HG02884 (cell line): Measurements from ENCODE around the gene DRC7.

Experiments used
- ATAC-seq: cut with Tn5 transposase; IDR thresholded peaks from one replicate; pipeline ENCODE4 v1.9.1; 2021; ENCODE audit warnings: mild to moderate bottlenecking, moderate library complexity; ENCODE audit not compliant: unreplicated experiment

The DRC7 gene, protein sequence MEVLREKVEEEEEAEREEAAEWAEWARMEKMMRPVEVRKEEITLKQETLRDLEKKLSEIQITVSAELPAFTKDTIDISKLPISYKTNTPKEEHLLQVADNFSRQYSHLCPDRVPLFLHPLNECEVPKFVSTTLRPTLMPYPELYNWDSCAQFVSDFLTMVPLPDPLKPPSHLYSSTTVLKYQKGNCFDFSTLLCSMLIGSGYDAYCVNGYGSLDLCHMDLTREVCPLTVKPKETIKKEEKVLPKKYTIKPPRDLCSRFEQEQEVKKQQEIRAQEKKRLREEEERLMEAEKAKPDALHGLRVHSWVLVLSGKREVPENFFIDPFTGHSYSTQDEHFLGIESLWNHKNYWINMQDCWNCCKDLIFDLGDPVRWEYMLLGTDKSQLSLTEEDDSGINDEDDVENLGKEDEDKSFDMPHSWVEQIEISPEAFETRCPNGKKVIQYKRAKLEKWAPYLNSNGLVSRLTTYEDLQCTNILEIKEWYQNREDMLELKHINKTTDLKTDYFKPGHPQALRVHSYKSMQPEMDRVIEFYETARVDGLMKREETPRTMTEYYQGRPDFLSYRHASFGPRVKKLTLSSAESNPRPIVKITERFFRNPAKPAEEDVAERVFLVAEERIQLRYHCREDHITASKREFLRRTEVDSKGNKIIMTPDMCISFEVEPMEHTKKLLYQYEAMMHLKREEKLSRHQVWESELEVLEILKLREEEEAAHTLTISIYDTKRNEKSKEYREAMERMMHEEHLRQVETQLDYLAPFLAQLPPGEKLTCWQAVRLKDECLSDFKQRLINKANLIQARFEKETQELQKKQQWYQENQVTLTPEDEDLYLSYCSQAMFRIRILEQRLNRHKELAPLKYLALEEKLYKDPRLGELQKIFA

DNA sequence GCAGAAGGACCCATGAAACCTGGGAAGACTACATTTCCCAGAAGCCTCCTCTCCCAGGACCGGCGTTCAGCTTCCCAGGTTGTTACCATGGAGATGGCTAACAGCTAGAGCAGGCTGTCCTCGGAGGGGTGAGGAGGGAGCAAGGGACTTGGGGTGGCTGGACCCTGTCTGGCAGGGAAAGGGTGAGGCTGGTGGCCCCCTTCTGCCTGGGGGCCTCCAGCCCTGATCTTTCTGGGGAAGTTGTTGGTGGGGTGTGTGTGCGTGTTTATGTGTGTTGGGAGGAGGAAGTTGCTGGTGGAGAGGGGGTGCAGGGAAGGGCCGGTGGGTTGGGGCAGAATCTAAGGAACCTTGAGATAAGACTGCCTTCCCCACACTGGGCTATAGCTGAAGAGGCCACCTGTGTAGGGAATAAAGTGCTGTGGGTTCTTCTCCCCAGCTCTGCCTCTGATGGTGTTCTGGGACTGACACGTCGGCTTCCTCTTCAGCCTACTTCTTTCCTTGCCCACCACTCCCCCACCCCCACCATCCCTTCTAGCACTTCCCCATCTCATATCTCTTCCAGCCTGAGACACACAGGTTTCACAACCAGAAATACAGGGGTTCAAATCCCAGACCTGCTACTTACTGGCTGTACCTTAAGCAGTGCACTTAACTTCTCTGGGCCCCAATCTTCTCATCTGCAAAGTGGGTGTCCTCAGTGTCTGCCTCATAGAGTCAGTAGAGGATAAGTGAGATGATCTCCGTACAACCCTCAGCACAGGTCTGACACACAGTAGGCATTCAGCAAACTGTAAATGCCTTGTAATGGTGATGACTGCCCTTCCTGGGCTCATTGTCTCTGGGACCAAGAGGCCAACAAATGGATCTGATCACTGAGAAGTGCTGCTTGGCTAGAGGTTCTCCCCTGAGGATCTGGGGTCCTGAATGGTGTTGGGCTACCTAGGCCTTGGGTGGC, at the start of gene DRC7:
Gene DRC7, plus strand, starts transcription at position 82 of the 955 bp plus-strand sequence. CDS start 3,144 bp downstream, outside the sequence.
- ATAC-seq: no peak

DNA sequence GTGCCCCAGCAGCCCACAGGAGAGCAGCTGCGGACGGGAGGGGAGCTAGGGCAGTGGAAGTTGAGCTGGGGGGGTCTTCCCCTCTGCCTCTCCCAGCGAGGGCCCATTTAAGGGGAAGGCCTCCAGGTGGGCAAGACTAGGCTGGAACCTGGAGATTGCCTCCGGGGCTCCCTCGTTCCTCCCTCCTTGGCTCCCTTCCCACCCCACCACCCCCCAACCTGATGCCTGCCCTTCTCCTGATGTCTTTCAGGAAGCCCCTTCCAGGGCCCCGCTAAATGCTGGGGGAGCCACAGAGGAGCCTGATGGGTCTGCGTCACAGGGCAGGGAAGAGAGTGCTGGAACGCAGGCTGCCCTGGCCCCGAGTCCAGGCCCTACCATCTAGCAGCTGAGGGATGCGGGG, 49.4 kb upstream of the DRC7 start:
- no peak for ATAC-seq

DNA sequence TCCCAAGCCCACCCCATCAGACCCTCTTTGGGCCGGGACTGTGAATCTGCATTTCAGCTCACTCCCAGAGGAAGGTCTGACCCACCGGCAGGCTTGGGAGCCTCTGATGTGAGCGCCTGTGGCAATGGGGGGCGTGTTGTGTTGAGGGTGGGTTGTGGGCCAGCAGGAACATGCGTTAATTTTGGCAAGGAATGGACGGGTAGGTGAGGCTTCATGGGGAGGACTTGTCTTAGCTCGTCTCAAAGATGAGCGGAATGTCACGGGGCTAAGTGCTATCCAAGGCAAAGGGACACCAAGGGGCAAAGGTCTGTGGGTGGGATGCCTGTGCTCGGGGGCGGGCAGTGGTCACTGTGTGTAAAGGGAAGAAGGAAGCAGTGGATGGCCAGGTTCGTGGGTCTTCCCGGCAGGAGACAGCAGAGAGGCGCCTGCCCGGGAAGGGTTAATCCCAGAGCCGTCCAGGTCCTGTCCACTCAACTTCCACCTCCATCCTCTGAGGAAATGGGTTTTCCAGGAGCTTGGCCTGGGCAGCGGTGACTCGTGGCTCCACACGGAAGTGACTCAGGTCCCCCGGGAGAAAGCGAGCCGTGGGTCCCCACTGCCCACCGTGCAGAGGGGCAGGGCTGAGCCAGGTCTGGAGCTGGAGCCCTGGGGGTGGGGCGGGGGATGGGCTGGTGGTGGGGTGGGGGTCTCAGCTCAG, 48.8 kb upstream of the DRC7 start:
- no peak for ATAC-seq

DNA sequence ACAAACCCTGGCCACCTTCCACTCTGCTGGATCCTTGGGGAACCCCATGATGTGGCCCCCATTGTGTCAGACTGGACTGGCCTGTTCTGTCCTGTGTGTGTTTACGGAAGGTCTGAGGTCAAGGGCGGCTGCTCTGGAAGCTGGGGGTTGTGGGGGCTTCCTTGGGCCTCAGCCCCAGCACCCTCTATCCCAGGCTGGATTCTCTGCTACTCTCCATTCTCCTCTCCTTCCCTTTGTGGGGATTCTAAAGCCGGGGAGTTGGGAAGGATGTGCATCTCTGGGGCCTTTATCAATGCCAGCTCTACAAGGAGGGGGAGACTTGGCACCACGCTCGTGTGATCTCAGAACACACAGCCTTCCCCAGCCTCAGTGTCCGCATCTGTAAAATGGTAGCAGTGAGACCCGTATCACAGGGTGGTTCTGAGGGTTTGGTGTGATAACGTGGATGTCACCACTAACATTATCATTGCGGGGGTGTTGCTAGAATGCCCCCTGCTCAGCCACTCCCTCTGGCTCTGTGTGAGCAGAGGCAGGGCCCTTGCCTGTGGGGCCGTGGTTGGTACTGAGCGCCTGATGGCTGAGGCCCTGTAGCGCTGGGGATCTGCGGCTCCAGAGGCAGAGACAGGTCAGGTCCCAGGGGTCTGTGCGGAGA, 48.1 kb upstream of the DRC7 start:
- ATAC-seq: no peak

DNA sequence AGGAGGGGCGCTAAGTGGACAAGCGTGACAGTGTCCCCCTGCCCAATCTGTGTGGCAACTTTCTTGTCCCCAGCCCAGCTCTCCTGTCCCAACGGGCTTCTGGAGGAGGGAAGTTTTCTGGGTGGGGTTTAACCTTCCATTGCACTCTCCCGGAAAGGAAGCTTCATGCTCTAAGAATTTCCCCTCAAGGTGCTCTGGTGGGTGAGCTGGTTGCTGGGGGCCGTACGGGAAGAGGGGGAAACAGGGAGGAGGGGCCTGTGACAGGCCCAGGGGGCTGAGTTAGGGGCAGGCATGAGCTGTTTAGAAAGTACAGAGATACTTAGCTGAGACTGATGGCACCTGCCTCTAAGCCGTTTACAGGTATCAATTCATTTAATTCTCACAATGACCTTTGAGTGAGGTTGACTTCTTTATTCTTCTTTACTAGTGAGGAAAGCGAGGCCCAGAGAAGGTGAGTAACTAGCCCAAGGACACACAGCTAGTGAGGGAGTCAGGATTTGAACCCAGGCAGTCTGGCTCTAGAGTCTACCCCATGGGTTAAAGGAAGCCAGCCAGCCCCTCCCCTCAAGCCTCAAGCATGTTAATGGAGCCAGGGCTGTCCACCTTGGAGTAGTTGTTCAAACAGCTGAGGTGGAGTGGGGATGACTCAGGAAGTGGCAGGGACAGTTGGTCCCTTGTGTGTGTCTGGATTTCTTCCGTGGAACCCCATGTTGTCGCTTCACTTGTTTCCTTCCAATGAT, 47.3 kb upstream of the DRC7 start:
- no peak for ATAC-seq

DNA sequence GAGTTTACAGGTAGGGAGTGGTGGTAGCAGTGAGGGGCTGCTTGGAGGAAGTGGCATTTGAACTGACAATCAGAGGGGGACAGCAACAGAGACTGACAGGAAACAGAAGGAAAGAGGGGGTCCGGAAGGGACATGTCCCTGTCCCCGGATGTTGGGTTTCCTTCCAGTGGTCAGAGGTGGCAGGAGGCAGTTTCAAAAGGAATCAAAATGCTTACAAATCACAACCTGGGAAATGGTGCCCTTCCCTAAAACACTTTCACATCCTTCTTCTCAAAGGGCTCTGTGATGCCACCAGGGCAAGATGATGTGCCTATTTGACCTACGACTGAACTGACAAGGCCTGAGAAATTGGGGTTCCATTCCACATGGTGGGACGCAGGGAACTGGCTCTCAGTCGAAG, 46.5 kb upstream of the DRC7 start:
- ATAC-seq: no peak

DNA sequence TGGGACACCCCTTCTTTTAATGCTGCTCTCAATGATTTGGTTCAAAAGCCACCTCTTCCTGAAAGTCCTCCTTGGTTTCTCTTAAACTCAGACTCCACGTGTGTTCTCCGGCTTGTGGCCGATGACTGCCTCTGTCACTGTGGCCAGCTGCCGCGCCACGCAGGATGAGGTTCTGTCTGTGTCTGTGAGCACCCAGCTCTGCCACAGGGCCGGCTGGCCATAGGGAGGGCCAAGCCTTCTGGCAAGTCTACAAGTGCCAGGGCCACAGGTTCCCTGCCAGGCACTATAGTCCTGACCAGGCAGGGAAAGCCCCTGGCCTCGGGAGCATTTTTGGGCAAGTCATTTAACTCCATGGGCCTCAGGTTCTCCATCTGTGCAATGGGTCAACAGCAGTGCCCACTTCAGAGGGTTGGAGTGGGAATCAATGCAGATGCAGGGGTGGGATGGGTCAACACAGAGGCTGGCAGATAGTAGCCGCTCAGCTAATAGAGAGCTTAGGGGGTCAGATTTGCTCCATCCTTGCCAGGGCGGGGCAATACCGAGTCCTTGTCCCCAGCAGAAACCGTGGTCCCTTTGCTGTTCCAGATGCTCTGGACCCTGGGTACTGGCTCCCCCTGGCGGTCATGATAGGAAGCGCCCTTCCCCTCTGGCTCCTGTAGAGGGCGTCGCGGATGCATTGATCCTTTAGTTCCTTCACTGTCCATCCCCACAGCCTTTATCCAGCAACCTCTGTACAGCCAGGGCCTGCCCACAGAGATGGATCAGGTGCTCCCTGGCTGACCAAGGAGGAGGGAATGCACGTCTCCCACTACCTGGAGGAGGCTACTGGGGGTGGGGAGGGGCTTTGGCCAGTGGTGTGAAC, 45.8 kb upstream of the DRC7 start:
- no peak for ATAC-seq

DNA sequence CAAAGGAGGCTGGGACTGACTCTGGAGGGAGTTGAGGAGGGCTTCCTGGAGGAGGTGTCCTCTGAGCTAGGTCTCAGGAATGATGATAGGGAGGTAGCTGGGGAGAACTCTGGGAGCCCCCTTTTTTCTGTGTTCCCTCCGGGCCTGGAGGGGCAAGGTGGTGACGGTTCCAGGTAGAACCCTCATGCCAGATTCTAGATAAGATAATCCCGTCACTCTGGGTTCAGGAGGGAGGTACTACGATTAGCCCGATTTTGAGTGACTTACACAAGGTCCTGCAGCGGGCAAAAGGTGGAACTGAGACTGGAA, 45.2 kb upstream of the DRC7 start:
- no peak for ATAC-seq

DNA sequence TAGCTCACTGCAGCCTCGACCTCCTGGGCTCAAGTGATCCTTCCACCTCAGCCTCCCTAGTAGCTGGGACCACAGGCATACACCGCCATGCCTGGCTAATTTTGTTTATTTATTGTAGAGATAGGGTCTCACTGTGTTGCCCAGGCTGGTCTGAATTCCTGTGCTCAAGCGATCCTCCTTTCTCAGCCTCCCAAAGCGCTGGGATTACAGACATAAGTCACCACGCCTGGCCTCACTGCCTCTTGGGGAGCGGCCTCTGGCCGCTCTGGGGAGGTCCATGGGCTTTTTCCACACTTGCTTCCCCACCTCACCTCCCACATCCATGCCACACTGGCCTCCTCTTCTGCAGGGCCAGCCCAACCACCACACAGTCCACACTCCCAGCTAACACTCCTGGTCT, 44.8 kb upstream of the DRC7 start:
- no peak for ATAC-seq

DNA sequence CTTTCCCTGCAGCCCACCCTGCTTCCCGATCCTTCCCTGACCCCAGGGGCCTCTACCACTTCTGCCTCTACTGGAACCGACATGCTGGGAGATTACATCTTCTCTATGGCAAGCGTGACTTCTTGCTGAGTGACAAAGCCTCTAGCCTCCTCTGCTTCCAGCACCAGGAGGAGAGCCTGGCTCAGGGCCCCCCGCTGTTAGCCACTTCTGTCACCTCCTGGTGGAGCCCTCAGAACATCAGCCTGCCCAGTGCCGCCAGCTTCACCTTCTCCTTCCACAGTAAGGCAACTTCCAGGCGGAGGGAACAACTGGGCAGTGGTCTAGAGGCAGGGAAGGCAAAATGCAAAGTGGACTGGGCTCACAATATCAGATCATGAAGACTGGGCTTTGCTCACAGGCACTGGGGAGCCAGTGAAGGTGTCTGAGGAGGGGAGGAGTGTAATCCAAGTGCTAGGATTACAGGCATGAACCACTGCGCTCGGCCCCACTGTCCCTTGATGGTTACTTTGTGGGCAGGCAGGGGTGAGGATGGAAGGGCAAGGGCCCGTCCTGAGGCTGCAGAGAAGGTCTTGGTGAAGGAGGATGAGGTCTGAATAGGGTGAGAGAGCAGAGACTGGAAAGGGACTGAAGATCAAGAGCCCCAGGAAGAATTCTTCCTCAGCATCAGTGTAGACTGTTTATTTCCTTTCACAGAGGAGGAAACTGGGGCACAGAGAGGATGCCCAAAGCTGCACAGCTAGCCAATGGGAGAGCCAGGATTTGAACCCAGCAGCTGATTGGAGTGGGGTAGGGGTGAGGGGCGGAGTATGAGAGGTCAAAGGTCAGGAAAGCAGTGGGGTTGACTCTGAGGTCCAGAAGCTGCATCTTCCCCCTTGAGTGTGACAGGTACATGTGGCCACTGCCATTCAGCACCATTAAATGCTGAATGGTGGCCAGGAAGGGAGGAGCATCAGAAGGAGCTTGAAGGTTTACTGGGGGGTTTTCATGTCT, 43.0 kb upstream of the DRC7 start:
- no peak for ATAC-seq

DNA sequence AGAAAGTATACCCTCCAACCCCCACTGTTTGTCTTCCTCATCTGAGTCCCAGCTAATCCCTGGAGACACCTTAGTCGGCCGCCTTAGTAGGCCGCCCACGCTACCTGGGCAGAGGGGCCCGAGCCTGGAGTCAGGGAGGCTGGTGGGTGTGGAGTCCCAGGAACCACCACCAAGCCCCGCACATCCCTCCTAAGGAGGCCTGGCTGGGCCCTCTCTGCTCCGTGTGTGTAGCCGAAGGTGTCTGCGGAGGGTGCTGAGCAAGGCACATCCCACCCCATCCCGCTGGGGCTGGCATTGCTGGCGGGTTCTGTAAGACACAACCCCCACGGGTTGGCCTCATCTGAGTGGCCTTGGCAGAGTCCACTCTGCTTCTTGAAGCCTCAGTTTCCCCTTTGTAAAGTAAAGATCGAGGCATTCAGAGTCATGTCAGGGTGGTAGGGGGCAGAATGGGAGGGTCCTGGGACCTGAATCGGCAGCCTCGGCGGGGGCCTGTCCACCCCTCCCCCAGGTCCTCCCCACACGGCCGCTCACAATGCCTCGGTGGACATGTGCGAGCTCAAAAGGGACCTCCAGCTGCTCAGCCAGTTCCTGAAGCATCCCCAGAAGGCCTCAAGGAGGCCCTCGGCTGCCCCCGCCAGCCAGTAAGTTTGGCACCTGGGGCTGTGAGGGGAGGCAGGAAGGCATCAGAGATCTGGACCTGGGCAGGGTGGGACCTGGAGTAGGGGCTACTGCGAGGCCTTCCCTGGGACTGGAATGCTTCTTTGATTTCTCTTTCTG, 41.7 kb upstream of the DRC7 start:
- no peak for ATAC-seq

DNA sequence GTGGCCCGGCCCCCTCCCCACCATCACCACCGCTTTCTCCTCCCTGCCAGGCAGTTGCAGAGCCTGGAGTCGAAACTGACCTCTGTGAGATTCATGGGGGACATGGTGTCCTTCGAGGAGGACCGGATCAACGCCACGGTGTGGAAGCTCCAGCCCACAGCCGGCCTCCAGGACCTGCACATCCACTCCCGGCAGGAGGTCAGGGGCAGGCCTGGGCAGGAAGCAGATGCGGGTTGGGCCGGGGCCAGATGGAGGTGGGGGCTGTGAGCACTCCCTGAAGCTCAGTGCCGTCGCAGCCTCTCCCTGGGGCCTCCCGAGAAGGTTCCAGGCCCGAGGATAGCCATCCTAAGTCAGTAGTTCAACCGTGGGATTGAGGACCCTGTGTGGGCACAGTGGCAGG, 40.7 kb upstream of the DRC7 start:
- ATAC-seq: no peak

DNA sequence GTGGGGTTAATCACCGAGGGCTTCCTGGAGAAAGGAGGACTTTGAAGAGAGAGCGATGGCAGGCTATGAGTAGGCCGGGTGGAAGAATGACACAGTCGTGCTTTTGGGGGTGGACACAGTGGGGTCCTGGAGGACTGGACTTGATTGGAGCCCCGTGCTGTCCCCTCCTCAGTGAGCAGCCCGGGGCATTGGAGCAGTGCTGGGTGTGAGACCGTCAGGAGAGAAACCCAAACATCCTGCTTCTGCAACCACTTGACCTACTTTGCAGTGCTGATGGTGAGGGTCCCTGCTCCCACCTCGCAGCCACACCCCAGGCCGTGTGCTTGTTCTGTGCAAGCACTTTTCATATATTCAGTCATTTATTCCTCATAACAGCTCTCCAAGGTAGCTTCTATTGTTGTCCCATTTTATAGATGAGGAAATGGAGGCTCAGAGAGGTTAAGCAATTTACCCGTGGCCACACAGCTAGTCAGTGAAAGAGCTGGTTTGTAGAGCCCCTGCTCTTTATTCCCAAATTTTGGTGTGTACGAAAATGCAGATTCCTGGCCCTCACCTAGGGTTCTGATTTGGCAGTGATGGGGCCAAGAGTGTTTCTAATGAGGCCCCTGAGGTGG, 38.2 kb upstream of the DRC7 start:
- no peak for ATAC-seq

DNA sequence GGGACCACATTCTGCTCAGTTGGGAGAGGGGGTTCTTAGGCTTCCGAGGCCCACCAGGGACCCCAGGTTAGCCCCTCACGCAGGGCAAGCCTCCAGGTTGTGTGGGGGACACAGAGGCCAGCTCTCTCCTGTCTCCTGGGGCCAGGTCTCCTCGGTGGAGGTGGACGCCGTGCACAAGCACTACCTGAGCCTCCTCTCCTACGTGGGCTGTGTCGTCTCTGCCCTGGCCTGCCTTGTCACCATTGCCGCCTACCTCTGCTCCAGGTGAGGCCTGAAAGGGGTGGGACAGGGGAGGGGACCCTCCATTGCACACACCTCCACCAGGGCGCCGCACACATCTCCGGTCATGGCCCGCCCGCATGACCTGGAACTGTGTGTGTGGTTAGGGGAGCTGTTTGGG, 37.4 kb upstream of the DRC7 start:
- no peak for ATAC-seq

DNA sequence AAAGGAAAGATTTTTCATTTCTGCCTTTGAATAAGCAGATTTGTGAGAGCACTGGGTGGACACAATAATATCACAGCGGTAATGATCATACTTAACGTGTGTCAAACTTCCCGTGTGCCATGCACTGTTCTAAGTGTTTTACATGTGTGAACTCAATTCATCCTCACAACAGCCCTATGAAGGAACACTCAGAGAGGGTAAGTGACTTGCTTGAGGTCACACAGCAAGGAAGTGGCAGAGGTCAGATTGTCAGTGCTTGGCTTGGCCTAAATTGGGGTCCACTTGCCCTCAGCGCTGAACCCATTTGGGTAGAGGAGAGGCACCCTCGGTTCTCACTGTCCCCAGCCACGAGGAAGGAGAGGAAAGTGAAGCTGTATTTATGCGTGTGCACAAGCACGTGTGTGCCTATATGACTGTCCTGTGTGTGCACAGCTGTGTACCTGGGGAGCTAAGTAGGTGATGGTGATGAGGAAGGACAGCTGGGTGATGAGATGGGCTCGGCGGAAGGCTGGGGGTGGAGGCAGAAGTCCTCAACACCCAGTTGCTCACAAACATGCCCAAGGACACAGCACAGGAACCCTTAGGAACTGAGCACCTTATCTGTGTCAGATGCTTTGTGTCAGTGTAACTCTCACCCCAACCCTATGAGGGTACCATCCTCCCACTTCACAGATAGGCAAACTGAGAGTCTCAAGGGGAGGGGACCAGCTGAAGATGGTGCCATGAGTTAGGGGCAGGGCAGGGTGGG, 36.3 kb upstream of the DRC7 start:
- no peak for ATAC-seq
